BE2C (cell line): ENCODE results near the gene OSM.

Experiments used
- DNase-seq: peaks from one replicate; pipeline ENCODE4 v3.0.0-alpha.2; 2020
- H3K27me3 ChIP-seq: fragments of 250-450 bp; sonication (Bioruptor Pico); 2 replicates; pipeline ENCODE4 v1.5.1; 2020; ENCODE audit warnings: mild to moderate bottlenecking
- H3K36me3 ChIP-seq: fragments of 250-450 bp; sonication (Bioruptor Pico); 2 replicates; pipeline ENCODE4 v1.5.1; 2020; ENCODE audit warnings: mild to moderate bottlenecking
- H3K4me1 ChIP-seq: fragments of 250-450 bp; sonication (Bioruptor Pico); 2 replicates; pipeline ENCODE4 v1.5.1; 2020
- H3K4me3 ChIP-seq: 2 replicates; pipeline ENCODE4 v1.5.1; 2011; ENCODE audit warnings: low read depth, low read length
- H3K9me3 ChIP-seq: fragments of 250-450 bp; sonication (Bioruptor Pico); 2 replicates; pipeline ENCODE4 v1.5.1; 2020
- CTCF ChIP-seq: IDR thresholded peaks from 2 replicates; pipeline ENCODE4 v1.5.1; 2012; ENCODE audit warnings: mild to moderate bottlenecking, low read depth, low read length

Gene OSM

DNA sequence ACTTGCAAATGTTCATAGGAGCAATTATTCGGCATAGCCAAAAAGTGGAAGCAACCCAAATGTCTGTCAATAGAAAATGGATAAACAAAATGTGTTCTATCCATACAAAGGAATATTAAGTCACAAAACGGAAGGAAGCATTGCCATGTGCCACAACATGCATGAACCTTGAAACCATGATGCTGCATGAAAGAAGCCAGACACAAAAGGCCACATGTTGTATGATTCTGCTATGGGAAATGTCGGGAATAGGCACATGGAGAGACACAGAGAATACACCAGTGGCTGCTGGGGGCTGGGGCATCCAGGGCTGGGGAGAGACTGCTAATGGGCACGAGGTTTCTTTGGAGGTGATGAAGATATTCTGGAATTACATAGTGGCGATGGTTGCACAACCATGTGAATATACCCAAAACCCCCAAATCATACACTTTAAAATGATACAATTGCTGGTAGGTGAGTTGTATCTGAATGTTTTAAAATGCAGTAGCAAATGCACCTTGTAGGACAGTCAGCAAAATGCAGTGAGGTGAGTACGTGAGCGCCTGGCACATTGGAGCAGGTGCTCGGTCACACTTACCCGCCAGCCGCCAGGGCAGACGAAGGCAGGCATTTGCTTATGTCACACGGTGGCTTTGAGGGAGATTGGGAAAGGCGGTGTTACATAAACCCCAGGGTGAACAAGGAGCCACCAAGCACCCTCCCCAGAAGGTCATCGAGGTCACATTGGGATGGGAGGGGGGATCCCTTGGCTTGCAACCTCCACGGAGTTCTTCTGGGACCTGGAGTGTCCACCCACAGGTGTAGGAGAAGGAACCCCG is 6.3 kb upstream of the OSM start:
- Histone ChIP-seq H3K36me3 (no peaks in the 10 kb centered on the region), H3K4me1 (no peaks in the 10 kb centered on the region), H3K27me3 (no peaks in the 10 kb centered on the region), H3K9me3 (no peaks in the 10 kb centered on the region), H3K4me3 (no peak overlapping the region)
- no peak for DNase-seq
- TF ChIP-seq CTCF = no peak

DNA sequence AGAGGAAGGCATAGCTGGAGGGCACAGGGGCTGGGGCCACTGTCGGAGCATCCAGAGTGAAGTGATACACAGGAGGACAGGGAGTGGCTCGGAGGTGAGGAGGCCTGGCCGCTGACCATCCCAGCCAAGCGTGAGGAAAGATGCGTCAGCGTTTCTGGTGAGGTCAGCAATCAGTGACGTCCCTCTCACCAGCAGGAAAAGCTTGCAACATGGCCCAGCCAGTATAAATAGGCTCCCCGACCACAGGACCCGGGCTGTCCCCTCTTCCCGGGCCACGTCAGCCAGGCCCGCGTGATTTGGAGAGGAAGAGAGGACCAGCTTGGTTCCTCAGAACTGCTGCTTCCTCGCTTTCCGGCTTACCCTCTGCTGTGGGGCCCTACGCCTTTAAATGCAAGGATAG is 4.2 kb upstream of the OSM start:
- no peak for TF ChIP-seq CTCF
- H3K4me3 ChIP-seq = no peak overlapping the region
- H3K4me1 ChIP-seq = no peaks in the 10 kb centered on the region
- no peak for DNase-seq
- H3K27me3 ChIP-seq = no peaks in the 10 kb centered on the region
- H3K36me3 ChIP-seq = no peaks in the 10 kb centered on the region
- no peaks in the 10 kb centered on the region for H3K9me3 ChIP-seq

DNA sequence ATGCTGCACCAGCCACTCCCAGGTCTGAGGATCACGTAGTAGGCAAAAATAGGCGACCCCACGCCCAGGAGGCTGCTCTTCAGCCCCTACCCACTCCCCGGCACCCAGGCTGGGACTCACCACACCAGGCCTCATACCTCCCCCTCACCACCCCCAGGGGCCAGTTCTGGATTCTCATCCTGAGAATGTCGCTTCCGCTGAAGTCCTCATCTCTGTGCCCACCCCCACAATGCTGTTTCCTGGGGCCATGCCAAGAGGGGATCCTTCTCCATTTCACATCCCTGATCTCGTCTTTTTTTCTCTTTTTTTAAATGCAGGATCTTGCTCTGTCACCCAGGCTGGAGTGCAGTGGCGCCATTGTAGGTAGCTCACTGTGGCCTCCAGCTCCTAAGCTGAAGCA is 1.7 kb upstream of the OSM start:
- no peak for DNase-seq
- no peaks in the 10 kb centered on the region for H3K4me1 ChIP-seq
- TF ChIP-seq CTCF = no peak

DNA sequence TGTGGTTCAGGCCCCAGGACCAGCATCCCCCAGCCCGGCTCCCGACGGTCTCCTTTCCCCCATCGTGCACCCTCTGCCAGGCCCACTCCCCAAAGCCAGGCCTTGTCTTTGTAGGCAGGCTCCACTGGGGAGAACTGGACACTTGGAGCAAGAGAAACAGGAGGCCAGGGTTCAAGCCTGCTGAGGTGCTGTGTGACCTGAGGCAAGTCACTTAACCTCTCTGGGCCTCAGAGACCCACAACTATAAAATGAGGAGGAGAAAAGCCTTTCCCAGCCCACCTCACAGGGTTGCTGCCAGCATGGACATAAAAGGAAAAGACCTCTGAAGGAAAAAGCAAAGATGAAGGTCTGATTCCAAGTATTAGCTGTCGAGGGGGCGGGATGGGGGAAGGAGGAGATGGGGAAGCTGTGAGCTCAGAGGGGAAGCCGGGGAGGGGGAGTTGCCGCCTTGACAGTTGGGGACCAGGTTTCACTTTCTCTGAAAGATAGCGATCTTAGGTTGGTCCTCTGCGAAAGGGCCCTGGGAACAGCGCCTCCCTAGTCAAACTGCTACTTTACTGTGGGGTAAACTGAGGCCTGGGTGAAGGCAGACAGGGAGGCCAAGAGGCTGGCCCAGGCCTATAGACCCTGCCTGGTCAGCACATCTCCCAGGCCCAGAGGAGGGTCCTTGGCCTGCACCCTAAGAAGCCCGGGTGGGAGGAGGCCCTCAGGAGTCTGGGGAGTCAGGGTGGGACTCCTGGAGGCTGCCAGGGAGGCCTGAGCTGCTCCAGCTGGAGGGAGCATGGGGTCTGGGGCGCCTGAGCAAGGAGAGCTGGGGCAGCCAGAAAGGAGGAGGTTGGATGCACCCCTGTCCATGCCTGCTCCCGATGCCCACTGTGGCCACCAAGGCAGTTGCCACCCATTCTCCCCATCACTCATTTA is 991 bp upstream of the OSM start:
- Histone ChIP-seq H3K4me1 (no peaks in the 10 kb centered on the region), H3K4me3 (no peak overlapping the region), H3K36me3 (no peaks in the 10 kb centered on the region), H3K9me3 (no peaks in the 10 kb centered on the region), H3K27me3 (no peaks in the 10 kb centered on the region)
- no peak for TF ChIP-seq CTCF
- DNase-seq = no peak

More for the DNA sequence above, 1.7 kb upstream of the OSM start:
- no peaks in the 10 kb centered on the region for H3K27me3 ChIP-seq
- H3K4me3 ChIP-seq = no peak overlapping the region
- H3K36me3 ChIP-seq = no peaks in the 10 kb centered on the region
- no peaks in the 10 kb centered on the region for H3K9me3 ChIP-seq

DNA sequence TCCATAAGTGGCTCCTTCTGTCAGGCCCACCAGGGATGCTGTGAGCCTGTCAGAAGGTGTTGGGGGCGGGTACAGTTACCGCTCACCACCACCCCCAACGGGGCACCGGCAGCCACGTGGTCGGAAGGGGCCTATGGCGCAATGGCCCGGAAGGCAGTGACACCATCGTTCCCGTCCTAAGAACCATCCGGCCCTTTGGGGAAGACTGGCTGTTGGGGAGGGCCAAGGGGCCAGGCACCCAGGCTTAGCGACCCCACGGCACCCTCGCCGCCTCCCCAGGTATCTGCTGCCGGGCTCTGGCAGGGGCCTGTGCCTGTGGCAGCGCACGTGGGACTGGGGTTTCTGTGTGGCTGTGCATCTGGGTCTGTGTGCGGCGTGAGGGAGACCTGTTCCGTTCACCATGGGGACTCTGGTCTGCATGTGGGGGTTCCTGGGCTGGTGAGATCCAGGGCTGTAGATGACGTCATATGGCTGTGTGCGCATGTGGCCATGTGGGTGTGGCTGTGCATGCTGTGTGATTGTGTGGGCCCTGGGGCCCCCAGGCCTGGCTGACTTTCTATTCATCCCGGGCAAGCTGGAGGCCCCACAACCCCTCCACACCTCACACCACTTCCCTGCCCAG is 717 bp downstream of the OSM start:
- Histone ChIP-seq H3K9me3 (no peaks in the 10 kb centered on the region), H3K27me3 (no peaks in the 10 kb centered on the region), H3K36me3 (no peaks in the 10 kb centered on the region), H3K4me3 (no peak overlapping the region), H3K4me1 (no peaks in the 10 kb centered on the region)
- DNase-seq = no peak
- TF ChIP-seq CTCF = no peak
